PFSK-1 (cell line): ENCODE results near the gene GHR.

Experiments used
- POLR2AphosphoS5 ChIP-seq: IDR thresholded peaks from 2 replicates; pipeline ENCODE4 v1.6.1; 2012; ENCODE audit warnings: low read depth, mild to moderate bottlenecking, control low read depth, low read length, moderate library complexity
- REST ChIP-seq, 2 experiments: IDR thresholded peaks; 2 replicates each; pipeline versions ENCODE4 v1.6.1 to v1.8.0; 2011 to 2012; ENCODE audit warnings: low read depth in 2 of 2, low read length in 2 of 2, control low read depth in 1 of 2, inconsistent platforms in 1 of 2, mild to moderate bottlenecking in 1 of 2, moderate library complexity in 1 of 2; ENCODE audit not compliant: insufficient read depth in 1 of 2
- SIN3A ChIP-seq: IDR thresholded peaks from 2 replicates; pipeline ENCODE4 v1.6.1; 2012; ENCODE audit warnings: mild to moderate bottlenecking, low read length, moderate library complexity, borderline replicate concordance; ENCODE audit not compliant: insufficient read depth
- TAF1 ChIP-seq: IDR thresholded peaks from 2 replicates; pipeline ENCODE4 v1.6.1; 2012; ENCODE audit warnings: low read length, control low read depth, borderline replicate concordance; ENCODE audit not compliant: insufficient read depth

- no peak for TF ChIP-seq SIN3A
- TF ChIP-seq POLR2AphosphoS5, result no peak
- no peak for TF ChIP-seq TAF1
- TF ChIP-seq REST (IDR thresholded peaks at IDR 0.05; ENCODE audit: insufficient read depth in 1 of 2, low read depth in 2 of 2, low read length in 2 of 2), result no peak
Measured at GRCh38 chr5:42593591-42593990, 170.4 kb downstream of the GHR start.
